ENCODE measurements around the gene HSF5. TPM values are rescaled to one million over a fixed set of nuclear protein-coding genes. Genes with fewer than 3 reads are reported as not detected.
A peak's percentile ranks its signal among the peaks of the same experiment; 100 is the strongest.

HSF5 gene
- total RNA-seq, 1 donor from 2014 or later, result 0.05 TPM

DNA sequence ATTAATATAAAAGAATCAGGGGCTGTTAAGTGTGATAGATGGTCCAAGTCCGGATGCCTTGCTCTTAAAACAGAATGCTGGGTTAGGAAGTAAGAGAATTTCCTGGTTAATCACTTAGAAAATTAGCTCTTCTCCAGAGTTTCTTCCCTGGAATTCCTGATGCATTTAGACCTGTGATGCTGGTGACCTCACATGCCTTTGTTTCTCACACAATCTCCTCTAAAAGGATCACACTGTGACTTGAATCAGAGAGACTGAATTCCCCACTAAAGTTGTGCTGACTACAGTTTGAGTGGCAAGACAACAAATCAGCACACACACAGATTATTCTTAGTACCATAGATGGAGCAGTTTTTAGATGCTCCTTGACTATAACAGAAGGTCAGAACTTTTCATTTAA is 66.5 kb downstream of the HSF5 start:
- TF ChIP-seq, protein P1, sequence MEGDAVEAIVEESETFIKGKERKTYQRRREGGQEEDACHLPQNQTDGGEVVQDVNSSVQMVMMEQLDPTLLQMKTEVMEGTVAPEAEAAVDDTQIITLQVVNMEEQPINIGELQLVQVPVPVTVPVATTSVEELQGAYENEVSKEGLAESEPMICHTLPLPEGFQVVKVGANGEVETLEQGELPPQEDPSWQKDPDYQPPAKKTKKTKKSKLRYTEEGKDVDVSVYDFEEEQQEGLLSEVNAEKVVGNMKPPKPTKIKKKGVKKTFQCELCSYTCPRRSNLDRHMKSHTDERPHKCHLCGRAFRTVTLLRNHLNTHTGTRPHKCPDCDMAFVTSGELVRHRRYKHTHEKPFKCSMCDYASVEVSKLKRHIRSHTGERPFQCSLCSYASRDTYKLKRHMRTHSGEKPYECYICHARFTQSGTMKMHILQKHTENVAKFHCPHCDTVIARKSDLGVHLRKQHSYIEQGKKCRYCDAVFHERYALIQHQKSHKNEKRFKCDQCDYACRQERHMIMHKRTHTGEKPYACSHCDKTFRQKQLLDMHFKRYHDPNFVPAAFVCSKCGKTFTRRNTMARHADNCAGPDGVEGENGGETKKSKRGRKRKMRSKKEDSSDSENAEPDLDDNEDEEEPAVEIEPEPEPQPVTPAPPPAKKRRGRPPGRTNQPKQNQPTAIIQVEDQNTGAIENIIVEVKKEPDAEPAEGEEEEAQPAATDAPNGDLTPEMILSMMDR (conservative IDR thresholded peaks at IDR 0.05), result no peak
- DNase-seq (ENCODE audit: low read depth, low spot score), result no peak
- no peak overlapping the region for H3K4me3 Mint-ChIP-seq
- peaks cover 16% of the 10 kb centered on the region for H3K4me1 Mint-ChIP-seq
- H3K27ac Mint-ChIP-seq (ENCODE audit: unreplicated experiment), result no peak overlapping the region
- H3K9me3 Mint-ChIP-seq, result no peaks in the 10 kb centered on the region
- no peaks in the 10 kb centered on the region for H3K36me3 Mint-ChIP-seq (ENCODE audit: low read depth)
- peaks cover 13% of the 10 kb centered on the region for H3K27me3 Mint-ChIP-seq (ENCODE audit: low read depth)

DNA sequence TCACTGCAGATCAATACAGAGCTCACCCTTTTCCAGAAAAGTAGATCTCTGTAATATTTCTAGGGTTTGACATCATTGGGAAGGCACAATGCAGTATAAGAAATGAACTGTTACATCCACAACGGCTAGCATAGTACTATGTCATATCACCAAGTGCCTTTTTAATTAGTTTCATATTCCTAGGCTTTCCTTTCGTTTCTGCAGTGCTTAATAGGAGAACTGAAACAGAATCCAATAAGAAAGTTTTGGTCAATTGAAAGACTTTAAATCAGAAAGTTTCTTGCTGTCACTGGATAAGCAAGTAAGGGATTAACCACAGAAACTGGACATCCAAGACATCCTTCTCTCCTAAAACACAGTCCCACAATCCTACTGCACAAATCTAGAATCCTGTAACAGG is 67.4 kb downstream of the HSF5 start:
- H3K4me1 Mint-ChIP-seq, result peaks cover 22% of the 10 kb centered on the region
- TF ChIP-seq, protein P1 (conservative IDR thresholded peaks at IDR 0.05), result no peak
- no peak overlapping the region for H3K27ac Mint-ChIP-seq (ENCODE audit: unreplicated experiment)
- no peak for DNase-seq (ENCODE audit: low read depth, low spot score)
- no peaks in the 10 kb centered on the region for H3K36me3 Mint-ChIP-seq (ENCODE audit: low read depth)
- H3K4me3 Mint-ChIP-seq, result no peak overlapping the region
- no peaks in the 10 kb centered on the region for H3K9me3 Mint-ChIP-seq
- H3K27me3 Mint-ChIP-seq (ENCODE audit: low read depth), result peaks cover 13% of the 10 kb centered on the region

GRCh38 chr17:58417300-58418092 is 70.7 kb downstream of the HSF5 start, which contains the start of gene RNF43:
Gene RNF43 (minus strand): TSS chr17:58417534. CDS start chr17:58415577, 1,957 bp downstream.
- Mint-ChIP-seq H3K27me3 (ENCODE audit: low read depth) (peaks cover 13% of the 10 kb centered on the region), H3K9me3 (no peaks in the 10 kb centered on the region), H3K36me3 (ENCODE audit: low read depth) (no peaks in the 10 kb centered on the region), H3K27ac (ENCODE audit: unreplicated experiment) (no peak within 1 kb of the TSS), H3K4me3 (peak within 1 kb of the TSS; percentile 75), H3K4me1 (peaks cover 25% of the 10 kb centered on the region)
- DNase-seq (ENCODE audit: low read depth, low spot score), result peak; percentile 70
- TF ChIP-seq, protein P1 (conservative IDR thresholded peaks at IDR 0.05), result peak; percentile 75

- Mint-ChIP-seq H3K4me3 (peak overlapping the region; percentile 75), H3K9me3 (no peaks in the 10 kb centered on the region), H3K4me1 (peaks cover 24% of the 10 kb centered on the region), H3K27me3 (ENCODE audit: low read depth) (peaks cover 13% of the 10 kb centered on the region), H3K27ac (ENCODE audit: unreplicated experiment) (no peak overlapping the region), H3K36me3 (ENCODE audit: low read depth) (no peaks in the 10 kb centered on the region)
- no peak for DNase-seq (ENCODE audit: low read depth, low spot score)
- TF ChIP-seq, protein P1 (conservative IDR thresholded peaks at IDR 0.05), result no peak
Observed at GRCh38 chr17:58416937-58417299, 71.3 kb downstream of the HSF5 start.

GRCh38 chr17:58416396-58416795 is 71.8 kb downstream of the HSF5 start:
- TF ChIP-seq, protein P1 (conservative IDR thresholded peaks at IDR 0.05), result no peak
- Mint-ChIP-seq H3K36me3 (ENCODE audit: low read depth) (no peaks in the 10 kb centered on the region), H3K9me3 (no peaks in the 10 kb centered on the region), H3K27me3 (ENCODE audit: low read depth) (peaks cover 17% of the 10 kb centered on the region), H3K27ac (ENCODE audit: unreplicated experiment) (no peak overlapping the region), H3K4me1 (peaks cover 20% of the 10 kb centered on the region), H3K4me3 (peak overlapping the region; percentile 28)
- no peak for DNase-seq (ENCODE audit: low read depth, low spot score)

Data from neural crest cell (in vitro differentiated cells).